ENCODE data around the gene PNMA6F. TPM values are rescaled to one million over a fixed set of nuclear protein-coding genes. Genes with fewer than 3 reads are reported as not detected.

The PNMA6F gene
- total RNA-seq, 6 experiments from 2014 or later: not detected

GRCh38 chrX:153343674-153344073 is 22.1 kb upstream of the PNMA6F start:
- Histone ChIP-seq H3K9me3 (no peaks in the 10 kb centered on the region), H3K36me3 (peaks cover 0 to 11% (median 4%) of the 10 kb centered on the region in 4 donors), H3K27me3 (no peaks in the 10 kb centered on the region), H3K27ac (no peak overlapping the region), H3K4me3 (no peak overlapping the region), H3K4me1 (no peaks in the 10 kb centered on the region)
- DNase-seq: no peak
- TF ChIP-seq POLR2A (IDR thresholded peaks at IDR 0.05): no peak
- 50% methylated on average over 2 of the region's 2 CpGs for WGBS (ENCODE audit: insufficient coverage, low coverage, low lambda C conversion rate, missing lambda C conversion rate)
- no peak for ATAC-seq
- intact Hi-C loops (cut with DNase I): no loop called here

GRCh38 chrX:153342762-153343558 is 21.4 kb upstream of the PNMA6F start:
- Histone ChIP-seq H3K27ac (no peak overlapping the region), H3K4me1 (no peaks in the 10 kb centered on the region), H3K27me3 (no peaks in the 10 kb centered on the region), H3K36me3 (peaks cover 0 to 11% (median 4%) of the 10 kb centered on the region in 4 donors), H3K9me3 (no peaks in the 10 kb centered on the region), H3K4me3 (no peak overlapping the region)
- DNase-seq (no peak), ATAC-seq (no peak)
- TF ChIP-seq CTCF (IDR thresholded peaks at IDR 0.05) (no peak), POLR2A (IDR thresholded peaks at IDR 0.05) (no peak)
- 64% methylated on average over 9 of the region's 9 CpGs for WGBS (ENCODE audit: insufficient coverage, low coverage, low lambda C conversion rate, missing lambda C conversion rate)
- intact Hi-C loops (cut with DNase I): no loop called here

DNA sequence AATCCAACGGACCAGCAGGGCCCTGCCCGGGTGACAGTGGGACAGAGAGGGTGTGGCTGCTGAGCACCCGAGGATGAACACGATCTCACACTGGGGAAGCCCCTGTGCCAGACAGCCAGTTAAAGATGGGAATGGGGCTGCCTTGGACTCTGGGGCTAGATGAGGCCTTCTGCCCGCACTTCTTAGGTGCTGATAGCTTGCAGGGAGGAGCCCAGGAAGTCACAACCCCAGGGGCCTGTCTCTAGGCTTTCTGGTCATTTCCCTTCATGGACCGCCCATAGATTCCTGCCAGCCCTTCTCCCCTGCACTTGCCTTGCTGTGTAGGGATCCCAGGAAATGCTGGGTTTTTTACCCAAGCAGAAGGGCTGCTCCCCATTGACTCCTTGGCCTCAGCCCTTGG is 18.5 kb upstream of the PNMA6F start:
- ATAC-seq (no peak), DNase-seq (no peak)
- Histone ChIP-seq H3K36me3 (no peaks in the 10 kb centered on the region), H3K4me1 (no peaks in the 10 kb centered on the region), H3K27me3 (no peaks in the 10 kb centered on the region), H3K4me3 (no peak overlapping the region), H3K27ac (no peak overlapping the region), H3K9me3 (no peaks in the 10 kb centered on the region)
- TF ChIP-seq POLR2A (IDR thresholded peaks at IDR 0.05): no peak
- no peak for TF ChIP-seq CTCF (IDR thresholded peaks at IDR 0.05)
- WGBS (ENCODE audit: insufficient coverage, low coverage, low lambda C conversion rate, missing lambda C conversion rate): 67% methylated on average over 1 of the region's 6 CpGs
- intact Hi-C loops (cut with DNase I): no loop called here

DNA sequence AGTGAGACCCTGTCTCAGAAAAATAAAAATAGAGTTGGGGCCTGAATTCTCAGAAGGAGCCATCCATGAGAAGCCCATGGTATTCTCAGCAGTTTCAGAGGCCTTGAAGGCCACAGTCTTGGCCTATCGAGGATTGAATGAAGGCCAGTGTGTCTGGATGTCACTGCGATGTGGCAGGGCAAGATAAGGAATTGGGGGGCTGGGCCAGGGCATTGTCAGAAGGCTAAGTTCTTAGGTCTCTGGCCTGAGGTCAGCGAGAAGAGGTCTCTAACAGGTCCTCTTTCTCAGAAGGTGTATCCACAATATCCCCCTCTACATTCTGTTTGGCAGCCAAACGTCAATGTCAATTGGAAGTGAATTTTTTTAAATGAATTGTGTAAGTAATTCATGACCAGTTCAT is 18.1 kb upstream of the PNMA6F start:
- no peak for TF ChIP-seq CTCF (IDR thresholded peaks at IDR 0.05)
- TF ChIP-seq POLR2A (IDR thresholded peaks at IDR 0.05): no peak

DNA sequence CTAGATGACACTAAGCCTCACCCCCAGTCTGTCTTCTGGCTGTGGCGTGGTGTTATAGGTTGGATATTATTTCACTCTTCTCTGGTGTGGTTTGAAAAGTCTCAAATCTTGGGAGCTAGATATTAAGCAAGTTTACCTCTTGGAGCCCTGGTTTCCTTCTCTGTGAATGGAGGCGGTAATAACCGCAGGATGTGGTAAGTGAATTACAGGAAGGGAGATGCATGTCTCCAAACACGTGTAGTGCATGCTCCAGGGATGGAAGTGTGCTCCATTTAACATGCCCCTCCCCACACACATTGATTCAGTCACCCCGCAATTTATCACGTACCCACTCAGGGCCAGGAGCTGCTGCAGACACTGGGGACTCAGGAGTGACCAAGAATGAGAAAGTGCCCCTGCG is 17.3 kb upstream of the PNMA6F start:
- Histone ChIP-seq H3K4me1 (no peaks in the 10 kb centered on the region), H3K9me3 (no peaks in the 10 kb centered on the region), H3K4me3 (no peak overlapping the region), H3K27ac (no peak overlapping the region), H3K27me3 (no peaks in the 10 kb centered on the region), H3K36me3 (no peaks in the 10 kb centered on the region)
- DNase-seq (no peak), ATAC-seq (no peak)
- TF ChIP-seq CTCF (IDR thresholded peaks at IDR 0.05) (no peak), POLR2A (IDR thresholded peaks at IDR 0.05) (no peak)
- intact Hi-C loops (cut with DNase I): no loop called here
- 60% methylated on average over 2 of the region's 7 CpGs for WGBS (ENCODE audit: insufficient coverage, low coverage, low lambda C conversion rate, missing lambda C conversion rate)

More for the DNA sequence above, 18.1 kb upstream of the PNMA6F start:
- ATAC-seq (no peak), DNase-seq (no peak)
- H3K27ac ChIP-seq: no peak overlapping the region
- intact Hi-C loops (cut with DNase I): no loop called here
- no peaks in the 10 kb centered on the region for H3K27me3 ChIP-seq
- WGBS (ENCODE audit: insufficient coverage, low coverage, low lambda C conversion rate, missing lambda C conversion rate): 83% methylated on average over 3 of the region's 4 CpGs
- no peaks in the 10 kb centered on the region for H3K4me1 ChIP-seq
- no peaks in the 10 kb centered on the region for H3K9me3 ChIP-seq
- no peaks in the 10 kb centered on the region for H3K36me3 ChIP-seq
- no peak overlapping the region for H3K4me3 ChIP-seq

All from right lobe of liver (tissue), 6 donors.